Fibroblast of upper back skin (primary cell): ENCODE measurements around the gene PEX13.
A peak's percentile ranks its signal among the peaks of the same experiment; 100 is the strongest.

ENCODE experiments used
- DNase-seq: peaks from one replicate; pipeline ENCODE4 v3.0.0-alpha.2; 2013

Gene PEX13

DNA sequence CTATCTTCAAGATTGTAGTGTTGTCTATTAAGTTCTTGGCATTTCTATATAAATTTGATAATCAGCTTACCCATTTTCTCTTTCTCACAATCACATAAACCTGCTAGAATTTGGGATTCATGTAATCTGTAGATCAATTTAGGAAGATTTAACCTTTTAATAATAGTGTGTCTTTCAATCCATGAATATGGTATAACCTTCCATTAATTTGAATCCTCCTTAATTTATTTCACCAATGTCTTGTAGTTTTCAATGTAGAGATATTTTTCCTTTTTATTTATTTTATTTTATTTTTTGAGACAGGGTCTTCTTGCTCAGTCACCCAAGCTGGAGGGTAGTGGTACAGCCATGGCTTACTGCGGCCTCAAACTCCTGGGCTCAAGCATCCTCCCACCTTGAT lies 68.4 kb downstream of the PEX13 start:
- DNase-seq = no peak

DNA sequence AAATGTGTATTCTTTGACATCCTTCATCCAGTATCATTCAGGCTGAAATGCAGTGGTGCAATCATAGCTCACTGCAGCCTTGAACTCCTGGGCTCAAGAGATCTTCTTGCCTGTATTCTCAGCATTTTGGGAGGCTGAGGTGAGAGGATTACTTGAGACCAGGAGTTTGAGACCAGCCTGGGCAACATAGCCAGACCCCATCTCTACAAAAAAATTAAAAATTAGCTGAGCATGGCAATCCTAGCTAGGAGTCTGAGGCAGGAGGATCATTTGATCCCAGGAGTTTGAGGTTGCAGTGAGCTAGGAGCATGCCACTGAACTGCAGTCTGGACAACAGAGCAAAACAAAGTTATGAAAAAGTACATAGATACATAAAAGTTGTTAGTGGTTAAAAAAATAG lies 72.3 kb downstream of the PEX13 start:
- no peak for DNase-seq

GRCh38 chr2:61090386-61090921 lies 72.9 kb downstream of the PEX13 start:
- peak; percentile 26 for DNase-seq

DNA sequence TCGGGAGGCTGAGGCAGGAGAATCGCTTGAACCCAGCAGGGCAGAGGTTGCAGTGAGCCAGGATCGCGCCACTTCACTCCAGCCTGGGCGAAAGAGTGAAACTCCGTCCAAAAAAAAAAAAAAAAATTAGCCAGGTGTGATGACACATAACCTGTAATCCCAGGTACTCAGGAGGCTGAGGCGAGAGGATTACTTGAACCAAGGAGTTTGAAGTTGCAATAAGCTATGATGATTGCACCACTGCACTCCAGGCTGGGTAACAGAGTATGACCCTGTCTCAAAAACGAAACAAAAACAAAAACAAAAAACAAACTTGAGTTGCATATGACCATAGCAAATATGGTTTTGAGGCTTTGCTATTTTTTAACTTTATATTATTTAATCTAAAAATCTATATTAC lies 74.0 kb downstream of the PEX13 start:
- no peak for DNase-seq

DNA sequence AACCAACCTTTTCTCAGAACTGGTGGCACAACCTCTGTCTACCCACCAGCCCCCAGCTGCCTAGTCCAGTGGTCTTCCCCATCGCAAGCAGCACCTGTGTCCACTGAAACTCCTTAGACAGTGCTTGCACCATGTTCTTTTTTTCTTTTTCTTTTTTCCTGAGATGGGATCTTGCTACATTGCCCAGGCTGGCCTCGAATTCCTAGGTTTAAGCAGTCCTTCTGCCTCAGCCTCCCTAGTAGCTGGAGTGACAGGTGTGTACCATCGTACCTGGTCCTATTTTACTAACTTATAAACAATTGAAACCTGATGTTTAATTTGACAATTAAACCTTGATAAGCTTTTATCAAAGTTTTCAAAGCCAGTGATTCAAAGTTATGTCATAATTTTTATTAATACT lies 78.9 kb downstream of the PEX13 start:
- no peak for DNase-seq

- DNase-seq = peak; percentile 35
Observed at GRCh38 chr2:61100801-61101200, 83.3 kb downstream of the PEX13 start.
